Ramos (cell line): ENCODE measurements around the gene FXR2.

Experiments used
- in situ Hi-C: fragments of 300-500 bp; cut with MboI; formaldehyde crosslinking; loops from one replicate; pipeline ENCODE4 v1.14.3; 2022; ENCODE audit warnings: low sequenced_read_pairs; ENCODE audit not compliant: unreplicated experiment

The FXR2 gene

DNA sequence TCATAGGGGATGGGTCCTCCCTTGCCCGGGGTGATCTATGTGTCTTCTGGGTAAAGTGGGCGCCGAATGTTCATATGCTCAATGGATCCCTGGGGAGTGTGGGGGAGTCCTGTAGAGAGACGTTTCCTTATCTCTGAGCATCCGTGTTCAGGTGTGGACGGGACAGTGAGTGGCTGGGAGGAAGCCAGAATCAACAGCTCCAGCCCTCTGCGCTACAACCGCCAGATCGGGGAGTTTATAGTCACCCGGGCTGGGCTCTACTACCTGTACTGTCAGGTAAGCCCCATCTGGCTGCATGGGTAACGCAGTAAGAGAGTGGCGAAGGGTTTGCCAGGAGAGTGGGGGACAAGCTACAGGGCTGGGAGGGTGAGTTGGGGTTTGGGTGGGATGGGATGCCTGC lies 58.1 kb downstream of the FXR2 start:
- in situ Hi-C loops, result no loop called here

DNA sequence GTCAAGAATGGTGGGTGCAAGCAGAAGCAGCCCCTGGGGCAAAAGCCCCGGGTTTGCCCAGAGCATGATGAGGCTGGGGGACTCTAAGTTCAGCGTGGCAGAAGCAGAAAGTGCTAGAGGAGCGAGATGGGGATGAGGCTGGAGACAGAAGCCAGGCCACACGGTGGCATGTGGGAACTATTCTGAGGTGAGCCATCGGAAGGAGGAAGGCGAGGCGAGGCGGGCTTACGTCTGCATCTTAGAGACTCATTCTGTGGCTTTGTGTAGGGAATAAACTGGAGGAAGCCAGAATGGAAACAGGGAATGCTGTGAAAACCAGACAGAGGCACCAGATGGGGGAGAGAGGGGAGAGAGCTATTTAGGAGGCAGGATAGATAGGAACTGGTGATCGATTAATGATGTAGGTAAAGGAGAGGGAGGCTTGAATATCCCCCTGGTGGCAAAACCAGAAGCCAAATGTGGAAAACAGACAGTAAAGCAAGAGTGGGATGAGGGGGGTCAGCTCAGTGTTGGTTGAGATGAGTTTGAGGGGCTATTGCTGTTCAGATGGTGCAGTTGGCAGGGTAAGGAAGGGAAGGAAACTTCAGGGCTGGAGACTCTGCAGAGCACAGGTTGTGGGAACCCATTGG lies 59.3 kb downstream of the FXR2 start:
- in situ Hi-C loops, result no loop called here

DNA sequence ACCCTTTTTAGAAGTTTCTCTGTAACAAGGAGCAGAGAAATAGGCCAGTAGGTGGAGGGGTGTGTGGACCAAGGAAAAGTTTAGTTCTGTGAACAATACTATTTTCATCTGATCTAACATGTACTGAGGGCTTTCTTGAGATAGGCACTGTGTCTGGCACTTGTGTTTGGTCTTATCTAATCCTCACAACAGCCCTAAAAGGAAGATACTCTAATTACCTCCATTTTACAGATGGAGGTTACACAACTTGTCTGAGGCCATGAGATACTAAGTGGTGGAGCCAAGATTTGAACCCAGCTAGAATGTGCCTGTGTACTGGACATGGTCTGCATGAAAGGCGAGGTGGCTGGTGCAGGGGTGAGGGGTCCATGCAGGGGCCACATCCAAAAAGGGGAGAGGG lies 61.3 kb downstream of the FXR2 start:
- in situ Hi-C loops, result no loop called here

DNA sequence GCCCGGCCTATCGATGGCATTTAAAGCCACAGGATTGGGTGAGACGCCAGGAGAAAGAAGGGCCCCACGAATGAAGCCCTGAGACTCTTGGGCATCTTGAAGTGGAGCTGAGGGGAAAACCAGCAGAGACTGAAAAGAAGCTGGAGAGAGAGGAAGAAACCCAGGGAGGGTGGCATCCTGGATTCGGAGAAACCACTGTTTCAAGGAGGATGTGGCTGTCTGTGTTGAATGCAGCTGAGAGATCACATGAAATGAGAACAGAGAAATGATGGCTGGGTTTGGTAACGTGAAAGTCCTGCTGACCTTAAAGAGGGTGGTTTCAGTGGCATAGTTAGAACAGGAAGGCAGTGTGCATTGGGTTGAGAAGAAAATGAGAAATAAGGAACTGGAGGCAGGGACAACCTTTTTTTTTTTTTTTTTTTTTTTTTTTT lies 62.1 kb downstream of the FXR2 start:
- in situ Hi-C loops, result no loop called here

DNA sequence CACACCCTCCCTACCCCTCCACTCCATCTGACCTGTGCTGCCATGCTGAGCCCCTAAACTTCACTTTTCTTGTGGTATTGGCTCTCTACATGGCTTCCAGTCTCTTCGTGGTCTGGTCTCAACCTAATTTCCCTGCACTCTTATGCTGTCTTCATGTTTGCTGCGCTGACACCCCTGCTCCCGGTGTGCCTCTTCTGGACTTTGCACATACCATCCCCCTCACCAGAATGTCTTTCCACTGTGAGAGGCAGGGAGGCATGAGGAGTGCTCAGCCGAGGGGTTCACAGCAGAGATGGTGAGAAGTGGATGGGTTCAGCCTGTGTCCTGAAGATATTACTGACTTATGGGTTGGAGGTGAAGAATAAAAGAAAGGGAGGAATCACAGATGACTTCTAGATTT lies 63.3 kb downstream of the FXR2 start:
- in situ Hi-C loops, result no loop called here

DNA sequence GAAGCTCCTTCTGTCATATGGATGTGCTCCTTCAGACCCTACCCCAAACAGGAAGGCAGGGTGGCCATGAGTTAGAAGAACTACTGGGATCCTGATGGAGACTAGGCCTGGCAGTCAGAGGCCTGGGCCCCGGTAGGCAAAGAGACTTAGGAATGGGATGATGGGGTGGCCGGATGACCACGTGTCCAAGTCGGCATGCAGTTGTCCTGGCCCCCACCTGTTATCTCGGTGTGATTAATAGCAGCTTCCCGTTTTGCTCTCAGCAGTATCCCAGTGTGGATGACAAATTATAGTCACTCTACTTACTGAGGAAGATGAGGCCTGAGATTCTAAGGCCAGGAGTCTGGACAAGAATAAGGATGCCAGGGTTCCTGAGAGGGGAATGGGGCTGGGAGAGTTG lies 64.4 kb downstream of the FXR2 start:
- in situ Hi-C loops, result no loop called here

DNA sequence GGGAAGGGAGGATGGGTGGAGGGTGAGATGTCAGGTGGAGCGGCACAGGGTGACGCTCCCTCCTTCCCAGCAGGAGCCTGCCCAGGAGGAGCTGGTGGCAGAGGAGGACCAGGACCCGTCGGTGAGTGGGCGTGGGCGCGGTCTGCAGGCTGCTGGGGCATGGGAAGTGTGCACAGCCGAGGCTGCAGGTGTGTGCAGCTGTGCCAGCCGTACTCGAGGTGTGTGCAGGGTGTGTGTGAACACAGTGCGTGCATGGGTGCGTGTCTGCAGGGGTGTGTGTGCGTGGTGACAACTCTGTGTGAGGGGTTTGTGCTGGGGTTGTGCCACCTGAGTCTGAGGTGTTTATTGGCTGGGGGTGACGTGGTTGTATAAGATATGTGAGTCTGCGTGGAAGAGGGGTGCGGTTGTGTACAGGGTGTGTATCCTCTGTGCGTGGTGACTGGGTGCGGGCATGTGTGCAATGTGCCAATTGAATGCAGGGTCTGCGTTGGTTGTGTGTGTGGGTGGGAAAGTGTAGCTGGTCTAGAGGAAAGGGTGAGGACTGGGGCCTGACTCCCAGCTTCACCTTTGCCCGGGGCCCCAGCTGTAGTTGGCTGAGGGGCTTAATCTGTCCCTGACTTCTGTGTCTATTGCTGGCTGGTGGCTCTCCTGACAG lies 65.2 kb downstream of the FXR2 start:
- in situ Hi-C loops, result no loop called here

DNA sequence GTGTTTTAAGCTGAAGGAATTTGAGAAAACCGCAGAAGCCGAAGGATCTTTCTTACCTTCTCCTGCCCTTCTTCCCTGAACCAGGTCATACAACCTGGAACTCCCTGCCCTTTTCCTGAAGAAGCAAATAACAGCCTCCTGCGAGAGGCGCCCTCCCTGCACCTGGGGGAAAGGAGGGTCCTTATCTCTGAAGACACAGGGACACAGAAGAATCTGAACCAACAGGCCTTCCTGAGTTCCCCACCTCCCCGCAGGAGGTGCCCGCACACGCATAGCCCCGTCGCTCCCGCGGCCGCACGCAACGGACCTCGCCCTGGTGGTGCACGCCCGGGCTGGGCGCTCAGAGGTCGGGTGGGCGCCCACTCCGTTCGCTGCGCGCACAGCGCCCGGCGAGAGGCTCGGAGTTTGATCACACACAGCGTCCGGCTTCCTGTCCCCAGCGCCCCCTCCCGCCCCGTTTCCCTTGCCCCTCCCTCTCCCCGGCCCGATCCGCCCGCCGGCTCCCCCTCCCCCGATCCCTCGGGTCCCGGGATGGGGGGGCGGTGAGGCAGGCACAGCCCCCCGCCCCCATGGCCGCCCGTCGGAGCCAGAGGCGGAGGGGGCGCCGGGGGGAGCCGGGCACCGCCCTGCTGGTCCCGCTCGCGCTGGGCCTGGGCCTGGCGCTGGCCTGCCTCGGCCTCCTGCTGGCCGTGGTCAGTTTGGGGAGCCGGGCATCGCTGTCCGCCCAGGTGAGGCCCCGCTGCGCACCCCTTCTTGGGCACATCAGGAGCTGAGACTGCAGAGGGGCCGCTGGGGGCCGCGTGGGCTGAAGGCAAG lies 65.9 kb downstream of the FXR2 start, which contains the start of gene TNFSF12:
TSS of gene TNFSF12 (plus strand) at position 474 of the 816 bp plus-strand sequence. CDS start at position 570, 96 bp downstream.
- in situ Hi-C loops, result no loop called here

DNA sequence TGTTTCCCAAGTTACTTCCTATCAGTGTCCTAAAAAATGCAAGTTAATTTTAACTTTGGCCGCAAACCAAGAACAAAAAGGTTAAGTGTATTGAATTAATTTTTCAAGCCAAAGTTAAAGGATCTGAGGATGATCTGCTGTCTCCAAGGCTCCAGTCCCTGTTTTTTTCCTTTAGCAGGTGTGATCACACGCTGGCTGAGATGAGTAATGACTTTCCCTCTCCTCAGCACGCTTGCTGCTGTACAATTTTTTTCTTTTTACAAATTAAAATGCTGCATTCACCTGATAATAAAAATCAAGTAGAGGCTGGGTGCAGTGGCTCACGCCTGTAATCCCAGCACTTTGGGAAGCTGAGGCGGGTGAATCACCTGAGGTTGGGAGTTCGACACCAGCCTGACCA lies 69.8 kb downstream of the FXR2 start:
- in situ Hi-C loops, result no loop called here
